Measurements from ENCODE around the gene XNDC1N.

- TF ChIP-seq TAF1 (IDR thresholded peaks at IDR 0.05; ENCODE audit: borderline replicate concordance, low read depth, low read length) = no peak
- no peak for TF ChIP-seq POLR2A (IDR thresholded peaks at IDR 0.05; ENCODE audit: low read depth, low read length)
- no peak for TF ChIP-seq POLR2AphosphoS5 (IDR thresholded peaks at IDR 0.05; ENCODE audit: low read depth, low read length)
Observed at GRCh38 chr11:71895961-71896360, 32.4 kb downstream of the XNDC1N start.
